Activated CD8-positive, alpha-beta memory T cell treated with anti-CD3 and anti-CD28 coated beads for 48 hours (primary cell): Measurements from ENCODE around the gene COLEC12.

Experiments
- DNase-seq, 3 experiments: peaks; one replicate each; pipeline ENCODE4 v3.0.0-alpha.2; 2020; ENCODE audit warnings: low read depth in 2 of 3, low spot score in 2 of 3

The COLEC12 gene

DNA sequence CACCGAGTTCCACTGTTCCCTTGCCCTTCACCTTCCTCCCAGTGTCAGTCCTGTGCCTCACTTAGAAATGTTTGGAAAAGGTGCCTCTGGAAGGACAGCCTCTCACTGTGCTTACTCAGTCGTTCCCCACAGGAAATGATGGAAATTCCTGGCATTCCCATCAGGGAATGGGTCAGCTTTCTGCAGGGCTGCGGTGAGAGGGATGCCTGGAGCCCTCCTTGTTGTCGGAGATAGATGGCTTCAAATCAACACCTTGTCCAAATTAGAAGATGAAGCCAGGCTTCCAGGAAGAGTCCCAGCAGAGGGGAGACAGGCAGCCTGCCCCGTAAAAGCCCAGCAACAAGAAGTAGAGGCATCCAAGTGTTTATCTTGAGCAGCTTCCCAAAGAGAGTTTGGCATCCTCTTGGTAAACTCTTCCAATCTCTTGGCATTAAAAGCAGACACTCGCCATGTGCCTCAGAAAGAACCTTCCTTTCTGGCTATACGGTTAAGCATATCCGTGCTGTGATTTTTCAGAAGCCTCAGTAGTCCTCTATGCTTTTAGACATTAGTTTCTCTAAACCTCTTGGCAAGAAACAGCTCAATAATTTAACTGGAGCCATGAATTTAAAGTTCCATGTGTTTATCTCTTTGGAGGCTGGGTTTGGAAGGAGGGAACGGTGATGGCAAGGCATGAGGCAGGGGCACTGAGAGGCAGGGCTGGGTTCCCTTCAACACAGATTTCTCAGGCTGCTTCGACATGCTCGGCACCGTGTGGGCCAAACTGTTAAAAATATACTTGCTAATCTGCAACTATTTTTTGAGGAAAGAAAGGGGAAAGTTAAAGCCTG is 25.1 kb downstream of the COLEC12 start:
- DNase-seq, result no peak

DNA sequence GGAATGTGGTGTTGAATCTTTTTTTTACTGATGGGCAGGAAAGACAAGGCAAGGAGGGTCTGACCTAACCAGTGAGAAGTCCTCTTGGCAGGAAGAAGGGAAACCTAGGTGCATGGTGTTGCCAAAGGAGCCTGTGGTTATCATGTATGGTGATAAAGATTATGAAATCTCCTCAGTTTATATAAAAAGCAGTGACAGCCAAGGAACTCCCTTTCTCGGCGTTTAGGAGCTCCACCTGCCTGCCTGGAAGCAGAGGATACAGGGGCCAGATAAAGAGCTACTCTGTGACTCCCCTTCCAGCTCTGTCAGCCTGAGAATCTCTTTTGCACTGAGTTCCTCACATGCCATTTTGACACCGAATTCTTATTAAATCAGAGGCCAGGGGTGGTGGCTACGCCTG is 26.1 kb downstream of the COLEC12 start:
- DNase-seq, result no peak

DNA sequence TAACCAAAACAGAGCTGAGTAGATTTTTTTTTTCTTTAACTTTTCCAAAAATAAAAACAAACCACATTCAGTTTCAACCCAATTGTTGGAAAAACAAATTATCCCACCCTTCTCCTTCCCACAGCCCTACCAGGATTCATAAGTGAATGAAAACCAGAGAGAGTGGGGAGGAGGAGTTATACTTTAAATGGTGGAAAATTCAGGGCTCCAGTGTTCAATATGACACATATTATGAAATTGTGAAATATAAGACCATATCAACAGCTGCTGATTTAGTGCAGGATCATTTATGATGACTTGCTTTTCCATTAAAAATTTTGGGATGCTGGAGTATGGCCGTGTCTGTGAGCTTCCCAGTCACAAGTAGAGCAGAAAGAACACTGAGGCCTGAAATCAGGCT is 26.7 kb downstream of the COLEC12 start:
- DNase-seq, result no peak

DNA sequence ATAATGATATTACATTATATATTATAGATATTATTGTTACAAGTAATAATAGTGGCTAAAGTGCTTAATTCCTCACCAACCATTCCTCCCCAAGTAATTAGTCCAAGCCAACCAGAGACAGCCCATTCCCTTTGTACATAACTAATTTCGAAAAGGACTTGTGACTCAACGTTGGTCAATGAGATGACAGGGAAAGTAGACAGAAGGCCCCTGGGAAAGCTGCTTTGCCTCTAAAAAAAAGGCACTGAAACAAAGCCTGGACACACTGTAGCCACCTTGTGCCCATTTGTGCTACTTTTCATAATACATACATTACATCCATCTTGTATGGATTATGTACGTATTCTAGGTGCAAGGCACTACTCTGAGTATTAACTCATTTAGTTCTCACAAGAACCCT is 28.8 kb downstream of the COLEC12 start:
- DNase-seq, result no peak

DNA sequence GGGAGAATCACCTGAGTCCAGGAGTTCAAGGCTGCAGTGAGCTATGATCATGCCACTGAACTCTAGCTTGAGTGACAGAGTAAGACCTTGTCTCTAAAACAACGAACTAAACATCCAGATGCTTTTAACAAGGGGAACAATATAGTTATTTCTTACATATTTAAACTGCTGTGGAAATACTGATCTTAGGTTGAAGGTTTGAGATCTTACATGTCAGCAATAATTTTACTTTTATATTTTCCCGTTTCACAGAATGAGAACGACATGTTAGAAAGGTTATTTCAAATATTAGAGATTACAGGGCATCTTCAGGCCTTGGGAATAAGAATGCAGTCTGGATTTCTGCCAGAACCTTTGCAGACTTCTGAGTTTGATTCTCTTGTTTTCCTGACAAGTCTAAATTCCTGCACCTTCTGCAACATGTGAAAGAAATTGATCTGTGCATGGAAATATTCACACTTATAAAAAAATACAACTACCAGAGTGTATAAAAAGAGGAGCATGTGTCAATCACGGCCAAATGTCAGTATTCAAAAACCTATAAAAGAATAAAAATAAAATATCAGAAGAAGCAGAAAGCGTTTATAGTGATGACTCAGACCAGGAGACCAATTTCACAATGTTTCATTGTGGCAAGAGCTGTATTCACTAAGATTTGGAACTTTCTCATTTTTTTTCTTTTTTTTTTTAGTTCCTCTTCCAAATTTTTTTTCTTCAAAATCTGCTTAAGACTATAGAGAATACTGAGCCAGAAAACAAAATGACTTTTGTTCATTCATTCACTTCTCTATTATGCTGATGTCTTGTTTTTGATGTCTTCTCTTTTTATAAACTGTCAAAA is 29.6 kb downstream of the COLEC12 start:
- no peak for DNase-seq

DNA sequence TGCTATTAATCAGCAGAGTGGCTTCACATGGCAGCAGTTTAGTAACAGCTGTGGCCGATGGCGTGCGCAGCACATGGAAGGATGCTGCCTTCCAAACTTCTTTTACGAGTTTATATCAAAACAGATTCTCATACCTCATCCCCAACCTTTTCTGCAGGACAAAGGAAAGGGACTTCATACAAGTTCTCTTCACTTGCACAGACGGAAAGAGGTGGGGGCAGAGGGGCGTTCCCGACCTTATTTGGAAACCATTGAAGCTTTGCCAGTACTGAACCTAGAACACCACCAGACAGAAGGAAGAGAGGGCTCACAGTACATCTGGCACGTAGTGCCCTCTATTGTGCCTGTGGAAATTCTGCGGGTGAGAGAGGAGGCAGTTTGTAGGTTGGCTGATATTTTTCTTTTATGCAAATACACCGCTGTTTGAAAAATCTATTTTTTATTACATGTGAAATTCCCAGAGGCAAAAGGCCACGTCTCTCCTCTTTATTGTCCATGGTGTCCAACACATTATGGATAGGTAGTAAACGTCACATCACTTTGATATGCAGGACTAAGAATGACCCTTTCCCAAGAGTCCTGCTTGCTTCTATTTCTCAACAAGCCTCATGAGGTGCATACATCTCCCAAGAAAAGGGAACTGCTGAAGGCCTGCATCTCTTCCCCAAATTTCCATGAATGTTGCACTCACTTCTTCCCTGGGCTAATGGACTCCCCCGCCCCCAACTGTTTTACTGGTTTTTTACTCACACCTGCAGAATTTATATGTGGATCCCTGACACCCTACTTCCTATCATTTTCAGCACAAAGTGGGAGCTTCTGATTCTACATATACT is 31.3 kb downstream of the COLEC12 start:
- no peak for DNase-seq

DNA sequence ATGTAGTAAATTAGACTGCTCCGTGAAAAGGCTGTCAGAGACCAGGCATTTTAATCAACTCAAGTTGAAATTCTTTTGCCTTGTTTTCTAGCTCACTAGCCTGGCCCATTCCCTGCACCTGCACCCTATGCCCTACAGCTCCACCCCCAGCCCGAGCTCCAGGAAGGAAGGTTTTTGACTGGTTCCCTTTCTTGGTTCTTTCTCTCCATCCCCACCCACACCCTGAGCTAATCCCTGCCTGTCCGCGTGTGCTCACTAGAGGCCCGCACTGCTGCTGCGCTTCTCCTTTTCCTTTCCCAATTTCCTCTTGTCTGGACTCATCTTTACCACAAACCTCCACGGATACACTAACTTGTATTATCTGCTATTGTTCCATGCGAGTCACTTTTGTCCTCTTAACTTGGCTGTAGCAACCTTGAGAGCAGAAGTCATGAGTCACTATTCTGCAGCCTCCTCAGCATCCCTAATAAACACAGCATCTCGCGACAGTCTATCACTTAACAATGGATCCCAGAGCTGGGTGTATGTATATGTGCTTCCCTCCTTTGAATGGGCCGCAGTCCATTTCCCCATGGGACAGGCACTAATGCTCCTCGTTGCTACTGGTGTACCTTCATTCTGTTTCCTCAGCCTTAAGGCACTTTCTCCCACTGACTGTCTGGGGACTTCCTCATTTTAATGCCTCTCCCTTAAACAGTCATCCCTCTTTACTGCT is 36.5 kb downstream of the COLEC12 start:
- DNase-seq, result no peak

DNA sequence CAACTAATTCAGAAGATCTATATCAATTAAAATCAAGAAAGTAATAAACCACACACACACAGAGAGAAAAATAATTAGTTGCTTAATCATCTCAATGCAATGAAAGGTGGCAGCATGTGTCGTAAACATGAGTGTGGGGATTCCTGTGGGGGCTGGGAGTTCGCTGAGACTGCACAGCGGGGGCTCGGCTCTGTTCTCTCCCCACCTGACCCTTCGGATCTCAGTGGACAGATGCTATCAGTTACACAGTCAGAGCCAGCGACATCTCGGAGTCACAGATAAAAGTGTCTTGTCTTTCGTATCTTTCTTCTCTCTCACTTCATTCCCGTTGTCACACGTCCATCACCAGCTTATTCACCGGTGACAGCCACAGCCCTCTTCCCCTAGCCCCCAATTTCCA is 37.1 kb downstream of the COLEC12 start:
- DNase-seq, result no peak

DNA sequence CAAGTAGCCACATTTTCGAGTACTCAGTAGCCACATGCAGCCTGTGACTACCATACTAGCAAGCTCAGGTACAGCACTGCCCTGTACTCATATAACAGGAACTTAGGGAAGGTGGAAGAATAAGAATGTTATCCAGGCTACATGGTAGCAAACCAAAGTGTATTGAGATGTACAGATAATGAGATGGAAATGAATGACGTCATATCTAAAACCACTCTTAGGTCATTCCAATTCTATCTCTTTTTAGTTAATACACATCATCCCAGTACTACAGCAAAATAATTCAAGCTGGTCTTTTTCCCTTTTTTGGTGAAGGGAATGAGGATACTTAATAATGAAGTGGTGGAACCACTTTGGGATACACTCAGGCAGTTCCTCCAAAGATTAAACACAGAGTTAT is 38.7 kb downstream of the COLEC12 start:
- DNase-seq, result no peak

DNA sequence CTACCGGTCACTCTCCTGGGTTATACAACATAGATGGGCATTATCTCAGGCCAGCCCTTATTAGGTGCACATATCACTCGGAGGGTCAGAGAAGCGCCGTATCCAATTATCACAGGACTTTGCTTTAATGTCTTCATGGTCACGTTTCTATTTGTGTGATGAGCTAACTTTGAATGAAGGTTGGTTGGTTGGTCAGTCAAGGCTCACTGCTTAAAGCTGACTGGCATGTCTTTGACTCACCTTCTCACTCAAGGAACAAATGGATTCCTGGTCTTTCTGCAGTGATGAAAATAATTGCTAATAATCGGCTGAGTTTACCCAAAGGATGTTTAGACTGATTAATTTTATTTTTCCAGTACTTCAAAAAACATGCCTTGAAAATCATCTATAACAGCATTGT is 39.7 kb downstream of the COLEC12 start:
- no peak for DNase-seq

DNA sequence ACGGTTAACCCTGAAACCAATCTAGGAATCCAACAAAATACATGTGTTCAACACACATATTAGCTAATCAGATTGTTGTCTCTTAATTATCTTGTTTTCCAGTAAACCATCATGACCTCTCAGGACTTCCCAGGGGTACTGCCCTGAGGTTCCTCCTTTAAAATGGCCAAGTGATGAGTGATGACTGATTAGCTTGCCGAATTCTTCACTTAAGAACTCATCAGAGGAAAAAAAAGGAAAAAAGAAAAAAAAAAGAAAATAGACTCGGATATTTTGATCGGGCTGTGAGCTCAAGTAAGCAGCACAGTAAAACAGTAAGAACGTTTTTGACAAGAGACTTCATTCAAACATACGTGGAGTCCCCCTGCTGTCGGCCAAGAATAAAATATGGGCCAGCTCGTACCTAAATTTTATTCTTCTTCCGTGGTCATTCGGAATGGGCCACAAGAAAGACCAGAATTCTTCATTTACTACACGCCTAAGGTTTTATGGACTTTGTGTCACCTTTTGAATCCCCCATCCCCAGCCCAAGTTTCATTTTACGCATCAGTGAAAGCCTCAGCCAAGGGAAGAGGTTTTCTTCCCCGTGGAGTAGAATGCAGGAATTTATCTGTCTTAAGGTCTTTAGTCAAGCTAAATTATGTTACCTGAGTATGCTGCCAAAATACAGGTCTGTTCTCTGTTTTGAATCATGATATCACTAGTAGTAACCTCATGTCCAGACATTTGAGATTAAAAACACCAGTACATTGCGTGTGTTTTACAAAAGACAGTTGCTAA is 40.5 kb downstream of the COLEC12 start:
- DNase-seq, result no peak

DNA sequence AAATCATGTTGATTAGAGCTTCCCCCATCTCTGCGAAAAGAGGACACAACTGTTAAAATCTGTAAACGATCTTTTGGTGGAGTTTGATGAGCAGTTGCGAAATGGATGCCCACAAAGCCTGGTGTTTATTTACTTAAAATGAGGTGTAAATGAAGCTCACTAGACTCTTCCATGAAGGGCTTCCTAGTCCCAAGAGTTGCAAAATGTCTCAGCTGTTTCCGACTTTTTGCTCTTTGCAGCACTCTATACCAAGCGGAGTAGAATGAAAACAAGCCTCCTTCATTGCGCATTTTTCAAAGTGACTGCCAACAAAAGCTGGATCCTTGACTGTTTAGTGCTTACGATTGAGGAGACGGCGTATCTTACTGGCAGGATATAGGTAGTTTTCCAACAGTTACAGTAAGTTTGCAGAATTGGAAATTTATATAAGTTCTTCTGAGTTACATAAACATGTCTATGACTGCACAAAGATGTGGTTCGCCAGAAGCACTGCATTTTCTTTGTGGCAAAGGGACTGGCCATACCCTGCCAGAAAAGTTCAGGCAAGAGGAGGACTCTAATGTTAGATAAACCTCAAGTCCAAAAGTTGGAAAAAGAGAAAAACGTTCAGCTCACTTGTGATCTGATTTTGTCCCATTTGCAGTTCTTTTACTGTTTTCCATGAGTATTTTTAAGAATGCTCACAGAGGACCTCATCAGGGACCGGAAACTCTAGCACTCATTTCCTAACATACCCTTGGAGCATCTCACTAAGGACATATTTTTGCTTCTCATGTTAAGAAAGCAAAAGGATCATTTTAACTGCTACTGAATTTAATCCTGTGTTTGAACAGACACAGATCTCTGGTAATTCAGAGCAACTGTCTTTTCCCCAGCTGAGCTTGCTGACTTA is 42.7 kb downstream of the COLEC12 start:
- DNase-seq, result no peak

DNA sequence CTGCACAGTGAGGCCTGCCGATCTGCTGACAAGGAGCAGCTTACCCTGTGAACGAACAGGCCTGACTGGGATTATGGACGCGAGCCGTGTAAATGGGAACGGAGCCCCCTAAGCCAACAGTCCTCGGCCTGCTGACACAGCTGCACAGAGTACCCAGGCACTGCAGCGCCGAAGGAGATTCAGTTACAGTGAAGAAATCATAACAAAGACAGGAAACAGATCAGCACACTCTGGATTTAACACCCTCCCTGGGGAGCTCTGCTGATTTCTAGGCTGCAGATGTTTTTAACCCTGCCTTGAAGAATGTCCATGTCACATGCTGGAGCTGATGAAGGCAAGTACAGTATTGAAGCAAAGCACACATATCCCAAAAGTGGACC is 43.4 kb downstream of the COLEC12 start:
- no peak for DNase-seq

DNA sequence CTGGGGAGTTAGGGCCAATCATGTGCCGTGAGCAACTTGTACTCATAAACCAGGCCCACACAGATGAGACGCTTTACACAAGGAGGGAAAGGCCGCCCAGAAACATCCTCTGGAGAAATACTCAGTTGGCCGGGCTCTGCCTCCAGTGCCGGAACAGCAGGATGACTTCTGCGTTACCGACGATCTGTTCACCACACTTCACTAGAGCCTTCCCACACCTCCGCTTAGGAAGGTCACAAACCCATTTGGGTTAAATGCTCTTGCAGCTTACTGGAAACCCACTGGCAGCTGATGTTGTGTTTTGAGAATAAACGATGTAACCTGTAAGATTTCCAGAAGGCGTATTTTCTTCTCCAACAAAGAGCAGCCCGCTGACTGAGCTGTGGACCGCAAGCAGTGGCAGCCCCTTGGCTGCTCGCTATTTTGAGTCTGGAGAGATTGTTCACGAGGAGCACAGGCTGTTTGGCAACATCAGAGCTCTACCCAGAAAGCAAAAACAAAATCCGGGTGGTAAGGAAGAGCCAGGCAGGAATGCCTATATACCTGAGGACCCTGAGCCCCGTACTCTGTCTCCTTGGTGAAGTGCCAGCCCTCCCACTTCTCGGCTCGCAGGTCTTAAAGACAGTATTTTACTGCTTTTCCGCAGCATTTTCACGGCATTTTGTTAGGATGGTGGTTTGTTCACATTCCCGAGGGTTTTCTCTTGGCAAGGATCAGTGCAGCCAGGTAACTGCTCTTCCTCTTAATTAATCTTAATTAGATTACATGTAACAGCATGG is 44.0 kb downstream of the COLEC12 start:
- DNase-seq, result no peak

DNA sequence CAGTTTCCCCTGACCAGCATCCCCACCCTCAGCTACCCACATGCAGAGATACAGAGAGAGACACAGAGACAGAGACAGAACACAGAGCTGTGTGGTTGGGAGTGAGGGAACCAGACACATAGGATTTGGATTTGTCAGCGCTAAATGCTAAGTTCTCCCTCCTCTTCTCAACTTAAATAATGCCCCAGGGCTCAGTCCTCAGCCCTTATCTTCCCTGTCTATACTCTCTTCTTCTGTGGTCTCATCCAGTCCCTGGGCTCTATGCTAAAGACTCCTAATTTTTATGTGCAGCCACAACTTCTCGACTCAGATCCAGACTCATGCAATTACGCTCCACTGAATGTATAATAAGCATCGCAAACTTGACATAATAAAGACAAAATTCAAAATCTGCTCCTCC is 47.1 kb downstream of the COLEC12 start:
- DNase-seq, result no peak

DNA sequence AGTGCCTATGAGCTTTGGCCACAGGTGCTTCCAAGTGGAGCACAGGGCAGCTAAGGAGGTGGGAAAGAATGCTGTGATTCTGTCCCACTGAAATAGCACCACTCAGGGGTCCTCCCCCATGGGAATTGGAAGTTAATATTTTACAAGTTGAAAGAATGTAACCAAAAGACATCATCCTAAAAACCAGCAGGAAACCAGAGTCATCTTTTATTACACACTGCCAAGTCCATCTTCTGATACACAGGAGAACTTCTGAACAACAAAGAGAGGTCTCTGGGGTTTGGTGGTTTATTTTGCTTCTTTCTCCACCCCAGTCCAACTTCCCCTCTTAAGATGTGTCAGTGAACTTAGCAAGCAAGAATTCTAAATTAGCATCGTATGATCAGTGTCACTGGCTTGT is 47.7 kb downstream of the COLEC12 start:
- no peak for DNase-seq

DNA sequence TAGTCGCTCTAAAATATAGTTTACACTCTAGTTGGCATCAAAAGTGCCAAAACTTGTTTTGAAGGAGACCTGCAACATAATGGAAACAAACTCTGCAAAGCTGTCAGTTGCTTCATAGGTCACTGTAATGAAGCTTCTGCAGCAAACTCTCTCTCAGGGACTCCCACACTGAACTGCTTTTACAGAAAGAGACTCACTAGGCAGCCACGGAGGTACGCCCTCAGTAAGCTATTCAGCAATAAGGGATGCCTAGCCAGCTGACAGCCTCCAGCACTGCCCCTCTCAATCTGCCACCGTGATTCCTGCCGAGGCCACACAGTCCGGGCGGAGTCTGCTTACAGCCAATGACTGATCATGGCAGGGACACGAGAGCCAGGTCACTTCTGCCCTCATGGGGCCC is 51.1 kb downstream of the COLEC12 start:
- DNase-seq, result no peak

DNA sequence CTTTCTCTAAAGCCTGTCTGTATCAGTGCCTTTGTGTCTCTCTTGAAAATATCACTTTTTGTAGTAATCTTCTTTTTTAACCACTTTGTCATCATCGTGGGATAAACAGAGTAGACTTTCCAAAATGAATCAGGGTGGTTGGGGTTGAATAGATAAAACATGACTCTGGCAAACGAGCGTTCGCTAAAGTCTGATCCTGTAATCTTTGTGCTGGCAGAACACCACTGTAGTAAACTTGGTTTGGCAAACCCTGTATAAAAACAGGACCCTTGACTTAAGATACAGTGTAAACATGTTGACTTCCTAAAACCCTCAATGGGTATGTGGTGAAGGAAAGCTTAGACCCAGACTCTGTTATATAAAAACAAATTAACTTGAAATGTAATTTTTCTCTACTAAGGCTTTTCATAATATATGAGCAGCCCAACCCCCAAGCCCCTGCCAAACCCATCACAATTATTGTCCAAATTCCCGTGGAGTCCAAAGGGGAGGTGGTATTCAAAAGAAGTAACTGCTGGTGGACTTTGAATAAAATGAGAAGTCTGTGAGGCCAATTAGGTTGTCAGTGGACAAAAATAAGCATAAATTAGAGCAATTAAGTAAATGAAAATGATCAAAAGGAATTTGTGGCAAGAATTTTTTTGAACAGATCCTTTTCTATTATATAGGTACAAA is 52.2 kb downstream of the COLEC12 start:
- no peak for DNase-seq
